H9 (cell line): Measurements from ENCODE around the gene ZBTB16. TPM values are rescaled to one million over a fixed set of nuclear protein-coding genes. Genes with fewer than 3 reads are reported as not detected.

Experiments used
- DNase-seq: peaks from one replicate; pipeline ENCODE4 v3.0.0-alpha.2; 2017
- H2AFZ ChIP-seq: one replicate; pipeline ENCODE4 v1.6.1; 2013; ENCODE audit warnings: mild to moderate bottlenecking, low read length, control low read depth, moderate library complexity
- H2AK5ac ChIP-seq: 2 replicates; pipeline ENCODE4 v1.6.1; 2013; ENCODE audit warnings: low read length, control low read depth, mixed read lengths; ENCODE audit not compliant: insufficient read length
- H2BK120ac ChIP-seq: one replicate; pipeline ENCODE4 v1.6.1; 2013; ENCODE audit warnings: low read depth, mild to moderate bottlenecking, low read length, control low read depth, inconsistent platforms; ENCODE audit not compliant: poor library complexity, severe bottlenecking
- H2BK12ac ChIP-seq: 2 replicates; pipeline ENCODE4 v1.6.1; 2013; ENCODE audit warnings: low read length, control low read depth, mixed read lengths, low read depth; ENCODE audit not compliant: insufficient read length
- H2BK15ac ChIP-seq: 2 replicates; pipeline ENCODE4 v1.6.1; 2013; ENCODE audit warnings: low read depth, low read length, control low read depth
- H2BK20ac ChIP-seq: one replicate; pipeline ENCODE4 v1.6.1; 2013; ENCODE audit warnings: low read depth, mild to moderate bottlenecking, low read length, control low read depth, inconsistent platforms; ENCODE audit not compliant: poor library complexity, severe bottlenecking
- H2BK5ac ChIP-seq: 2 replicates; pipeline ENCODE4 v1.6.1; 2013; ENCODE audit warnings: low read length, control low read depth, mixed read lengths; ENCODE audit not compliant: insufficient read length
- H3K14ac ChIP-seq: 2 replicates; pipeline ENCODE4 v1.6.1; 2013; ENCODE audit warnings: low read length, control low read depth; ENCODE audit not compliant: insufficient read depth
- H3K18ac ChIP-seq: 2 replicates; pipeline ENCODE4 v1.6.1; 2013; ENCODE audit warnings: low read depth, mild to moderate bottlenecking, mixed read lengths, low read length, control low read depth; ENCODE audit not compliant: insufficient read length
- H3K23ac ChIP-seq: 2 replicates; pipeline ENCODE4 v1.6.1; 2013; ENCODE audit warnings: low read length, control low read depth, mixed read lengths, low read depth; ENCODE audit not compliant: insufficient read length
- H3K23me2 ChIP-seq: 2 replicates; pipeline ENCODE4 v1.6.1; 2013; ENCODE audit warnings: low read depth, mild to moderate bottlenecking, mixed read lengths, low read length, control low read depth; ENCODE audit not compliant: insufficient read length, poor library complexity, severe bottlenecking
- H3K27ac ChIP-seq: 2 replicates; pipeline ENCODE4 v1.5.1; 2013; ENCODE audit warnings: low read length, control low read depth, mixed read lengths, low read depth; ENCODE audit not compliant: insufficient read length
- H3K27me3 ChIP-seq: 2 replicates; pipeline ENCODE4 v1.6.1; 2013; ENCODE audit warnings: low read length, control low read depth, inconsistent platforms; ENCODE audit not compliant: insufficient read depth
- H3K4ac ChIP-seq: 2 replicates; pipeline ENCODE4 v1.6.1; 2013; ENCODE audit warnings: low read depth, mild to moderate bottlenecking, control low read depth, inconsistent platforms, low read length, moderate library complexity
- H3K4me1 ChIP-seq: 2 replicates; pipeline ENCODE4 v1.6.1; 2013; ENCODE audit warnings: low read length, control low read depth, inconsistent platforms; ENCODE audit not compliant: insufficient read depth
- H3K4me2 ChIP-seq: 2 replicates; pipeline ENCODE4 v1.6.1; 2013; ENCODE audit warnings: low read length, control low read depth, mixed read lengths; ENCODE audit not compliant: insufficient read length, insufficient read depth
- H3K56ac ChIP-seq: 2 replicates; pipeline ENCODE4 v1.6.1; 2013; ENCODE audit warnings: low read depth, mild to moderate bottlenecking, mixed read lengths, low read length, control low read depth; ENCODE audit not compliant: insufficient read length
- H3K79me1 ChIP-seq: 2 replicates; pipeline ENCODE4 v1.6.1; 2013; ENCODE audit warnings: low read depth, mild to moderate bottlenecking, moderate library complexity, low read length, control low read depth, inconsistent platforms; ENCODE audit not compliant: insufficient read depth, poor library complexity, severe bottlenecking
- H3K79me2 ChIP-seq: 2 replicates; pipeline ENCODE4 v1.6.1; 2013; ENCODE audit warnings: low read length, control low read depth, inconsistent platforms; ENCODE audit not compliant: insufficient read depth
- H3K9ac ChIP-seq: 2 replicates; pipeline ENCODE4 v1.6.1; 2013; ENCODE audit warnings: low read length, control low read depth, mixed read lengths; ENCODE audit not compliant: insufficient read length; ENCODE audit errors: extremely low read depth
- H3K9me3 ChIP-seq: one replicate; pipeline ENCODE4 v1.6.1; 2013; ENCODE audit warnings: low read depth, low read length, inconsistent platforms; ENCODE audit not compliant: control insufficient read depth
- H3T11ph ChIP-seq: one replicate; pipeline ENCODE4 v1.6.1; 2013; ENCODE audit warnings: mild to moderate bottlenecking, low read length, control low read depth, inconsistent platforms
- H4K20me1 ChIP-seq: one replicate; pipeline ENCODE4 v1.6.1; 2013; ENCODE audit not compliant: control insufficient read depth, insufficient read length, insufficient read depth
- H4K5ac ChIP-seq: 2 replicates; pipeline ENCODE4 v1.6.1; 2013; ENCODE audit warnings: low read depth, mild to moderate bottlenecking, mixed read lengths, low read length, control low read depth; ENCODE audit not compliant: insufficient read length
- H4K8ac ChIP-seq: replicated peaks from 2 replicates; pipeline ENCODE4 v1.6.1; 2013; ENCODE audit warnings: low read length, control low read depth, mixed read lengths, low read depth; ENCODE audit not compliant: insufficient read length
- H4K91ac ChIP-seq: 2 replicates; pipeline ENCODE4 v1.6.1; 2013; ENCODE audit warnings: low read depth, mild to moderate bottlenecking, moderate library complexity, mixed read lengths, low read length, control low read depth; ENCODE audit not compliant: insufficient read length
- H3K27ac Mint-ChIP-seq, 3 experiments: 2 replicates in 2 of 3; 3 replicates in 1 of 3; pipeline ENCODE4 v1.8.0; 2020 to 2021; ENCODE audit warnings: mixed read lengths in 3 of 3, mild to moderate bottlenecking in 1 of 3, moderate library complexity in 1 of 3
- H3K27me3 Mint-ChIP-seq: 2 replicates; pipeline ENCODE4 v1.8.0; 2021; ENCODE audit warnings: low read depth, mild to moderate bottlenecking, moderate library complexity, mixed read lengths
- H3K36me3 Mint-ChIP-seq, 3 experiments: 2 replicates in 2 of 3; 3 replicates in 1 of 3; pipeline ENCODE4 v1.8.0; 2020 to 2021; ENCODE audit warnings: low read depth in 3 of 3, mixed read lengths in 3 of 3; ENCODE audit not compliant: insufficient read depth in 1 of 3
- H3K4me1 Mint-ChIP-seq, 2 experiments: 2 replicates each; pipeline ENCODE4 v1.8.0; 2020; ENCODE audit warnings: mixed read lengths in 2 of 2
- H3K4me3 Mint-ChIP-seq, 2 experiments: 2 replicates in 1 of 2; 3 replicates in 1 of 2; pipeline ENCODE4 v1.8.0; 2020 to 2021; ENCODE audit warnings: mild to moderate bottlenecking in 2 of 2, mixed read lengths in 2 of 2, moderate library complexity in 1 of 2
- H3K9me3 Mint-ChIP-seq, 2 experiments: 2 replicates in 1 of 2; 3 replicates in 1 of 2; pipeline ENCODE4 v1.8.0; 2020; ENCODE audit warnings: mild to moderate bottlenecking in 2 of 2, mixed read lengths in 2 of 2, moderate library complexity in 1 of 2
- CTCF ChIP-seq: fragments of 200-600 bp; sonication (generic); conservative IDR thresholded peaks from 3 replicates; pipeline ENCODE4 v1.8.0; 2021; ENCODE audit warnings: antibody characterized with exemption, mild to moderate bottlenecking
- WGBS: extraction: QIAGEN DNeasy Blood & Tissue Kit; methylation state at CpG from one replicate; pipeline ENCODE4 v1.1.7; 2013; ENCODE audit warnings: missing lambda C conversion rate, low lambda C conversion rate, mixed read lengths; ENCODE audit not compliant: insufficient read length; ENCODE audit errors: extremely low coverage; 5-methylcytosine and 5-hydroxymethylcytosine counted together
- total RNA-seq: library from RNA; stranded (reverse); gene quantifications from 2 replicates; pipeline ENCODE4 v1.2.1, GENCODE V29; 2021

The ZBTB16 gene
- total RNA-seq, 1 experiment from 2014 or later, result not detected

GRCh38 chr11:114092953-114093352, 33.4 kb downstream of the ZBTB16 start:
- Mint-ChIP-seq H3K27ac (no peak overlapping the region), H3K4me3 (no peak overlapping the region), H3K27me3 (peaks cover 9% of the 10 kb centered on the region), H3K36me3 (no peaks in the 10 kb centered on the region), H3K9me3 (no peaks in the 10 kb centered on the region; a peak in 1 of 5 replicates), H3K4me1 (peaks cover 9 to 17% of the 10 kb centered on the region in 2 experiments)
- Histone ChIP-seq H3K9ac (no peak overlapping the region), H3K27me3 (no peaks in the 10 kb centered on the region), H2BK15ac (no peak overlapping the region), H3K79me2 (no peaks in the 10 kb centered on the region), H3K4me2 (no peak overlapping the region), H2BK12ac (no peak overlapping the region), H4K5ac (no peak overlapping the region), H4K8ac (no peak overlapping the region), H3K23ac (no peak overlapping the region), H3K4me1 (no peaks in the 10 kb centered on the region; the same call in 1 of the 2 replicates), H4K20me1 (no peaks in the 10 kb centered on the region), H2BK120ac (no peak overlapping the region), H3K4ac (no peak overlapping the region), H2AK5ac (no peak overlapping the region), H3K56ac (no peak overlapping the region), H3T11ph (no peak overlapping the region), H3K79me1 (no peaks in the 10 kb centered on the region), H3K23me2 (no peaks in the 10 kb centered on the region), H3K9me3 (no peaks in the 10 kb centered on the region), H2BK20ac (no peak overlapping the region), H3K18ac (no peak overlapping the region), H2AFZ (no peak overlapping the region), H2BK5ac (no peak overlapping the region), H3K27ac (no peak overlapping the region), H3K14ac (no peak overlapping the region), H4K91ac (no peak overlapping the region)
- no peak for TF ChIP-seq CTCF
- no peak for DNase-seq
- WGBS, result no CpG with 5 or more reads among the region's 3 CpGs
